ENCODE measurements around the gene PROC. TPM values are rescaled to one million over a fixed set of nuclear protein-coding genes. Genes with fewer than 3 reads are reported as not detected.

Gene PROC
- polyA plus RNA-seq, 1 experiment = not detected

GRCh38 chr2:127456960-127457359 lies 38.7 kb downstream of the PROC start:
- no peak for DNase-seq (ENCODE audit: low read depth, low spot score)
- Histone ChIP-seq H3K27ac (ENCODE audit: low read depth, low read length) (no peak overlapping the region), H3K27me3 (ENCODE audit: control insufficient read depth, insufficient read depth, low read length) (no peaks in the 10 kb centered on the region), H3K4me3 (ENCODE audit: low read depth, low read length) (no peak overlapping the region), H3K9me3 (ENCODE audit: control insufficient read depth, insufficient read depth, low read length) (no peaks in the 10 kb centered on the region)
- ChIA-PET POLR2A (no interaction called here), CTCF (interaction anchor here (1.3 kb wide), 1 partner anchor 22 kb away, joined by 4 read pairs; no protein-coding TSS in a partner anchor)
- TF ChIP-seq CTCF (IDR thresholded peaks at IDR 0.05; ENCODE audit: low read depth, low read length) = no peak

GRCh38 chr2:127462461-127462860 lies 44.2 kb downstream of the PROC start:
- no peak for DNase-seq (ENCODE audit: low read depth, low spot score)
- no peak overlapping the region for H3K27ac ChIP-seq (ENCODE audit: low read depth, low read length)
- no peaks in the 10 kb centered on the region; the same call in 1 of the 2 replicates for H3K9me3 ChIP-seq (ENCODE audit: control insufficient read depth, insufficient read depth, low read length)
- ChIA-PET CTCF (interaction anchor here (0.8 to 1.5 kb wide), 2 partner anchors 11 to 17 kb away, joined by 3 to 8 read pairs; no protein-coding TSS in a partner anchor), POLR2A (no interaction called here)
- no peak for TF ChIP-seq CTCF (IDR thresholded peaks at IDR 0.05; ENCODE audit: low read depth, low read length)
- H3K27me3 ChIP-seq (ENCODE audit: control insufficient read depth, insufficient read depth, low read length) = no peaks in the 10 kb centered on the region
- H3K4me3 ChIP-seq (ENCODE audit: low read depth, low read length) = no peak overlapping the region

DNA sequence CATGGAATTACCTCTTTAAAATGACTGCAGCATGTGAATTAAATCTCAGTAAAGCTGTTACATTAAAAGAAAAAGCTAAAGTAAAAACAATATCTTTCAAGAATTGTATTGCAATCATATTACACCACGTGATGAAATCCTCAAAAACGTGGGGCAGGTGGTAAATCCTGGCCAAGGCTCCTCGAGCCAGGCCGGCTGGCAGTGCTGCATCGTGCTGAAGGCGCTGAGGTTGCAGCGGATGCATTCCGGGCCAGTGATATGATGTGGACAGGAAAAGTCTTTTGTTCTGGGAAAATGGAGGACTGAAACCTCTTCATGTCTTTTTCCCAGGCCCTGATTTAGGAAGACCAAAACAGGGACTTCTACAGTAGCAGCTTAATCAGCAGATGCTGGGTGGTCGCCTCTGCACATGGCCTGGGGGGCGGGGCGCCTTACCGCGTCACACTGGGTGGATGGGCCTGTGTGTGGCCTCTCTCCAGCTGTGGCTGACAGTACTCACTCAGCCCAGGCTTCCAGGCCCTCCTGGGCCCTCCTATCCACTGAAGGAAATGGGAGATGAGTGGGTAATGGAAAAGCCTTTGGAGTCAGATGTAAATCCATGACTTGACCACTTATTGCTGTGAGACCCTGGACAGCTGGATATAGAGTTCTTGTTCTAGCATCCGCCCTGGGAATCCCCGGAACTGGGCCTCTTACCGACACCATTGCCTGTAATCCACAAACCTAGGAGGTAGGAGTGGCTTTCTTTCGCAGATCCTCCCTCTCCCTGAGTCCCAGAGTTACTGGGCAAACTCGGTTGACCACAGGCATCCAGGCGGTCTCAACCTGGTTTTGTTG lies 45.1 kb downstream of the PROC start:
- DNase-seq (ENCODE audit: low read depth, low spot score) = no peak
- Histone ChIP-seq H3K4me3 (ENCODE audit: low read depth, low read length) (no peak overlapping the region), H3K27ac (ENCODE audit: low read depth, low read length) (no peak overlapping the region), H3K9me3 (ENCODE audit: control insufficient read depth, insufficient read depth, low read length) (no peaks in the 10 kb centered on the region; the same call in 1 of the 2 replicates), H3K27me3 (ENCODE audit: control insufficient read depth, insufficient read depth, low read length) (no peaks in the 10 kb centered on the region)
- no peak for TF ChIP-seq CTCF (IDR thresholded peaks at IDR 0.05; ENCODE audit: low read depth, low read length)
- ChIA-PET CTCF (interaction anchor here (0.8 to 1.8 kb wide), 2 partner anchors 12 to 139 kb away, joined by 3 to 6 read pairs; no protein-coding TSS in a partner anchor), POLR2A (interaction anchor here (0.6 kb wide), 1 partner anchor 74 kb away, joined by 3 read pairs; no protein-coding TSS in a partner anchor)

- CTCF ChIA-PET = interaction anchor here (1.8 to 2.0 kb wide), 2 partner anchors 15 to 141 kb away, joined by 5 to 6 read pairs; no protein-coding TSS in a partner anchor
- Histone ChIP-seq H3K27ac (ENCODE audit: low read depth, low read length) (no peak overlapping the region), H3K9me3 (ENCODE audit: control insufficient read depth, insufficient read depth, low read length) (no peaks in the 10 kb centered on the region; the same call in 1 of the 2 replicates), H3K4me3 (ENCODE audit: low read depth, low read length) (no peak overlapping the region), H3K27me3 (ENCODE audit: control insufficient read depth, insufficient read depth, low read length) (no peaks in the 10 kb centered on the region)
- DNase-seq (ENCODE audit: low read depth, low spot score) = no peak
- no peak for TF ChIP-seq CTCF (IDR thresholded peaks at IDR 0.05; ENCODE audit: low read depth, low read length)
- POLR2A ChIA-PET = no interaction called here
Measured at GRCh38 chr2:127464470-127465257, 46.4 kb downstream of the PROC start.

Measured in AG04450 (cell line).